ENCODE measurements around the gene TAAR6.
"Not testable (repeated sequence)": the region's sequence is repeated elsewhere in the genome, so short reads cannot be mapped to it uniquely, and the experiment has no call there.

The TAAR6 gene

GRCh38 chr6:132570221-132570777 is at the start of gene TAAR6:
TSS of gene TAAR6 (plus strand) at chr6:132570322. CDS start at chr6:132570322, 0 bp downstream.
- no peak for DNase-seq

GRCh38 chr6:132520953-132521352 is 49.2 kb upstream of the TAAR6 start:
- no peak for DNase-seq

GRCh38 chr6:132524646-132525045 is 45.5 kb upstream of the TAAR6 start:
- no peak for DNase-seq

GRCh38 chr6:132525866-132526265 is 44.3 kb upstream of the TAAR6 start:
- no peak for DNase-seq

GRCh38 chr6:132526461-132526860 is 43.7 kb upstream of the TAAR6 start:
- DNase-seq = no peak

- DNase-seq = no peak
Measured at GRCh38 chr6:132527791-132528190, 42.3 kb upstream of the TAAR6 start.

- DNase-seq = no peak
Measured at GRCh38 chr6:132530293-132530974, 39.7 kb upstream of the TAAR6 start.

- DNase-seq = not testable (repeated sequence)
Measured at GRCh38 chr6:132534546-132534945, 35.6 kb upstream of the TAAR6 start.

- no peak for DNase-seq
Measured at GRCh38 chr6:132537145-132537544, 33.0 kb upstream of the TAAR6 start.

- DNase-seq = no peak
Measured at GRCh38 chr6:132537977-132538376, 32.1 kb upstream of the TAAR6 start, which contains the start of gene TAAR9. TSS of gene TAAR9 (plus strand) at chr6:132538277. CDS start at chr6:132538290, 13 bp downstream.

- no peak for DNase-seq
Measured at GRCh38 chr6:132544826-132545225, 25.3 kb upstream of the TAAR6 start.

- DNase-seq = no peak
Measured at GRCh38 chr6:132548746-132549463, 21.2 kb upstream of the TAAR6 start.

GRCh38 chr6:132551214-132551613 is 18.9 kb upstream of the TAAR6 start:
- DNase-seq = no peak

- DNase-seq = no peak
Measured at GRCh38 chr6:132552372-132552771, 17.8 kb upstream of the TAAR6 start, which contains the start of gene TAAR8. TSS of gene TAAR8 (plus strand) at chr6:132552672. CDS start at chr6:132552693, 21 bp downstream.

- not testable (repeated sequence) for DNase-seq
Measured at GRCh38 chr6:132560087-132560486, 10.0 kb upstream of the TAAR6 start.

GRCh38 chr6:132566404-132566803 is 3.7 kb upstream of the TAAR6 start:
- no peak for DNase-seq

- no peak for DNase-seq
Measured at GRCh38 chr6:132567566-132567965, 2.6 kb upstream of the TAAR6 start.

- DNase-seq = no peak
Measured at GRCh38 chr6:132568611-132569010, 1.5 kb upstream of the TAAR6 start.

- DNase-seq = no peak
Measured at GRCh38 chr6:132569170-132569569, 952 bp upstream of the TAAR6 start.

- no peak for DNase-seq
Measured at GRCh38 chr6:132571774-132572173, 1.7 kb downstream of the TAAR6 start.

GRCh38 chr6:132584698-132585097 is 14.6 kb downstream of the TAAR6 start:
- no peak for DNase-seq

- DNase-seq = no peak
Measured at GRCh38 chr6:132587424-132587823, 17.3 kb downstream of the TAAR6 start.

GRCh38 chr6:132589454-132589853 is 19.3 kb downstream of the TAAR6 start, which contains the start of gene TAAR5:
TSS of gene TAAR5 (minus strand) at chr6:132589741. CDS start at chr6:132589686, 55 bp downstream.
- no peak for DNase-seq

GRCh38 chr6:132590362-132590761 is 20.2 kb downstream of the TAAR6 start:
- DNase-seq = no peak

Measured in GF-D8 (cell line).